ENCODE measurements around the gene LIMA1.
"Not testable (repeated sequence)": the region's sequence is repeated elsewhere in the genome, so short reads cannot be mapped to it uniquely, and the experiment has no call there.

- TF ChIP-seq POLR2A (IDR thresholded peaks at IDR 0.05); CTCF (IDR thresholded peaks at IDR 0.05 in 4 of 5, conservative IDR thresholded peaks at IDR 0.05 in 1 of 5): not testable (repeated sequence)
Measured at GRCh38 chr12:50290692-50291091, 7.4 kb upstream of the LIMA1 start.

Data from gastrocnemius medialis (tissue), 4 donors.